GM19099 (cell line): ENCODE data around the gene SHISA9.

Source experiments
- POLR2A ChIP-seq: IDR thresholded peaks from 3 replicates; pipeline ENCODE4 v1.6.1; 2011; ENCODE audit warnings: low read depth; ENCODE audit not compliant: insufficient read length; ENCODE audit errors: extremely low read depth

The SHISA9 gene

DNA sequence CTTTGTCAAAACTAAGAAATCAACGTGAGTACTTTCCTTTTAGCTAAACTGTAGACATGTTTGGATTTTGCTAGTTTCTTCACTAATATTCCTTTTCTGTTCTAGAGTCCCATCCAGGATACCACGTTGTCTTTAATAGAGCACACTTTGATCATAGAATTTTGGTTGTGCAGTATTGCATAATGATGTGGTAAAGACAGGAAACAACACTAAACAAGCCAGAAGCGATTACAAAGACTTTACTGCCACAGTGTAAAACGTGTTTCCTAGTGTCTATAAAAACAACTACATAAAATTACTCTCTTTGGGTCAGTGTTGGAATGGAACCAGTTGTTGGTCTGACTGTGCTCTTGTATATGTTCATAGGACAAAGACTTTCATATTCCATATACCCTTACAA is 19.3 kb downstream of the SHISA9 start:
- no peak for TF ChIP-seq POLR2A

DNA sequence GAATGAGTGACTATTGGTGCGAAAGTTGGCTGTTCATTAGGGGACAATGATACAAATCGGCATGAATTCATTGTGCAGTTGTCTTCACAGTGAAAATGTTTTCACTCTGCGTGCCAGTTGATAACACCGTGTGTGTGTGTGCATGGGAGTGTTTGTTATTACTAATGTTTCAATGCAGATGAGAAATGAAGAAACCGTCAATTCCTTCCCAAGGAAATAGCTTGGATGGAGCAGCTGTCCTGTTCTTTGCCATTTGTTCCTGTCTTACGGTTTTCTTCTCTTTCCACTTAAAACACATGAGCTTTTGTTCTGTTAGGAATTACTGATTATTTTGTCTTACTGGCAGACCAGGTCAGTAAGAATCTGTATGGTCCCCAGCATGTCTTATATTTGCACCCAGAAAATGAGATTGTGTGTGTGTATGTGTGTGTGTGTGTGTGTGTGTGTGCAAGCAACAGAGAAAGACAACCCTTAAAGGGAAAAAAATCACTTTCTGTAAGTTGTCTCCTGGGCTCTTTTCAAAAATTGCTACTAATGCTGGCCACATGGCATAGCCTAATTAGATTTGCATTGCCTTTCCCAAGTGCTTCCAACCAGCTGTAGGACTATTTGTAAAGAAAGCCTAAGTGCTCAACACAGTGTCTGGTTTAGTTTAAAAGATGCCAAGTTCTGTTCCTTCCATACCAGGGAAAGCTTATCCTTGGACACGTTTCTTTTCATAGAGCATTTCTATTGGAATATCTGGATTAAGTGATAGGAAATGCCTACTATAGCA is 23.8 kb downstream of the SHISA9 start:
- no peak for TF ChIP-seq POLR2A

- no peak for TF ChIP-seq POLR2A
These were observed 26.2 kb downstream of the SHISA9 start for GRCh38 chr16:12927591-12927990.

GRCh38 chr16:12930881-12931280 is 29.5 kb downstream of the SHISA9 start:
- TF ChIP-seq POLR2A = no peak

GRCh38 chr16:12936391-12936790 is 35.0 kb downstream of the SHISA9 start:
- no peak for TF ChIP-seq POLR2A

GRCh38 chr16:12941896-12942295 is 40.5 kb downstream of the SHISA9 start:
- TF ChIP-seq POLR2A = no peak

DNA sequence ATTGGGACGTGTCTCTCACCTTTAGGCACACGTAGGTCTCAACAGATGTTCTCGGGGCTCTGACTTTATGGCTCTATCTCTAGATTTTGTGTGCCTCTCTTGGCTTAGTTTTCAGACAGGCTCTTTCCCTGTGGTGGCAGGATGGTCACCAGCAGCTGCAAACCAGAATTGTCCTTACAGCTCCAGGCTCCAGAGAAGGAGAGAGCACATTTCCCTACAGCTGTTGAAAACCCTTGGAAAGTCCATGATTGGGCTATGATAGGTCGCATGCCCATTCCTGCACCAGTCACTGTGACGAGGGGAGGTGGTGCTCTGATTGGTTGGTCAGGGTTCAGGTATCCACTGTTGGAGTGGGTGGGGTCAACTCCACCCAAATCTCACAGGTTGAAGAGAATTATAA is 41.5 kb downstream of the SHISA9 start:
- TF ChIP-seq POLR2A = no peak

DNA sequence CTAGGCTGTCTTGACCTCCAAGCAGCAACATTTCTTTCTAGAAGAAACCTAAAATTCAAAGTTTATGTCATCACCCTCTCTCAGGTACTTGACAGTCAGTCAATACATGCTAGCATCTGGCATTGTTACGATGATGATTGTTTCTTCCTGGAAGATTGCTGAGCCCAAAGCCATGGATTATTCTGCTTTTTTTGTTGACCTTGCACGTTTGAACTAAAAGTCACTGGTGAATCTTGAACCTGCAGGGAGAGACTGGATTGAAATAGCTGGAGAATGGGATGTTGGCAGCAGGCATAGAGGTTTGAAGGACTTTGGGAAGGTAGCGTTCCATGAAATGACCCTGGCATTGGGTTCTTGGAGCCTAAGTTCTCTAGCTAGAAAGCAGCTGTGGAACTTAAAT is 42.9 kb downstream of the SHISA9 start:
- TF ChIP-seq POLR2A = no peak

DNA sequence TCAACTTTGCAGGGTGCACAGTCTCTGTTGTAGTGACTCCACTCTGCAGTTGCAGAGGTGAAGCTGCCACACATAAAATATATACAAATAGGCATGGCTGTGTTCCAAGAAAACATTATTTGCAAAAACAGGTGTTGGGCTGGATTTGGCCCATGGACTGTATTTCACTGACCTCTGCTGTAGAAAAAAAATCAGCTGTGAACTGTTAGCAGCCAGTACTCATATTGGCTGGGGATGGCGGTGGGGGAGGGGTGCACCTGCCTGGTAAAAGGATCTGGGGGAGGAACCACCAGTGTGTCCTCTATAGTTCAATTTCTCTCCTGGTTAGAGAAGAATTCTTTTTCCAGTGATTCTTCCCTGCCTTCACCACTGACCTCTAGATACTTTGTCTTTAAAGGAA is 50.0 kb downstream of the SHISA9 start:
- no peak for TF ChIP-seq POLR2A

DNA sequence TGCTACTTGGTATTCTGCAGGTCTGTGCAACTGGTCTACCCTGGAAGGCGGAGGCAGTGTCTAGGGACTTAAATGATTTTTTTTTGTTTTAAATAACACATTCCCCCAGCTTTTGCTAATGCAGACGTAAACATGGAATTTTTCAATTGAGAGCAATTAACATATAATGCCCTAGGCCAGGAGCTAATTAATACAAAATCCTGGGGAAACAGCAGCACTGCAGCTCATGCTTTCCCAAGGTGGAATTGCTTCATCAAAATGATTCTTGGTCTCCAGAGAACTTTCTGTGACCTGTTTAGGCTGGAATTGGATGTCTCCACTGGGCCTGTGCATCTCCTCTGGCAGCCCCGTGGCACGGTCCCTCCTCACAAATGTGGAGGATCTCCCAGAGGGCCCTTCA is 50.6 kb downstream of the SHISA9 start:
- TF ChIP-seq POLR2A = no peak

- TF ChIP-seq POLR2A = no peak
These were observed 57.0 kb downstream of the SHISA9 start for GRCh38 chr16:12958366-12958765.

DNA sequence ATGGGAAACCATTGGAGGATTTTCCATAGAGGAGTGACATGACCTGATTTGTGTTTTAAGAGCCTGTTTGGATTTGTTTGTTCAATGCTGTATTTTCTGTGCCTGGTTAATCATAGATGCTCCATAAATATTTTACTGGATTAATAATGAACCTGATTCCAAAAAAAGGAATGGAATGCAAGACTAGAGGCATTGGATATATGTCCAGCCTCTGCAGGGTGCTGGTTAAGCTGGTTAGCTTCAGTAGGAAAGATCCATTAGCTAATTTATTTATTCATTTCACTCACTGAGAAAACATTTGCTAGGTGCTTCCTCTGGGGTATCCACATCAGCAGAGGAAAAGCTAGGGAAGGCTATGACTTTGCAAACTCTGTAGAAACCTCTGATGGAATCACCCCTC is 57.7 kb downstream of the SHISA9 start:
- no peak for TF ChIP-seq POLR2A

GRCh38 chr16:12961626-12962025 is 60.2 kb downstream of the SHISA9 start:
- no peak for TF ChIP-seq POLR2A

- TF ChIP-seq POLR2A = no peak
These were observed 63.1 kb downstream of the SHISA9 start for GRCh38 chr16:12964461-12964860.

DNA sequence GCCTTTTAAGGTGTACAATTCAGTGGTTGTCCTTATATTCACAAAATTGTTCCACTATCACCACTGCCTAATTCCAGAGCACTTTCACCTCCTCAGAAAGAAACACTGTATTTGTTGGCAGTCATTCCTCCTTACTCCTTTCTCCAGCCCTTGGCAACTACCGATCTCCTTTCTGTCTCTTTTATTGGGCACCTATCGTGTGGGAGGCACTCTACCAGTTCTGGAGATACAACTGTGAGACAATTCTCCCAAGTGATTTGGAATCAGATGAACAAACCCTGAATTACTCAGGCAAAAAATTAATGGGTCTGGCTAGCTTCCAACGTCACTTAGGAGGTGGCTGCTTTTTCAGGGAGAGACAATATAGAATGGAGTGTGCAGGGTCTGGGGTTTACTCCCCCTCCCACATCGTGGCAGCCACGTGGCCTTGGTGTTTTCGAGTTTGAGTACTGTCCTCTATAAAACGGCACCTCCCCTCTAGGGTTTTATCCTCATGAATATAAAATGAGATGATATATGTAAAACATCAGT is 63.9 kb downstream of the SHISA9 start:
- TF ChIP-seq POLR2A = no peak

DNA sequence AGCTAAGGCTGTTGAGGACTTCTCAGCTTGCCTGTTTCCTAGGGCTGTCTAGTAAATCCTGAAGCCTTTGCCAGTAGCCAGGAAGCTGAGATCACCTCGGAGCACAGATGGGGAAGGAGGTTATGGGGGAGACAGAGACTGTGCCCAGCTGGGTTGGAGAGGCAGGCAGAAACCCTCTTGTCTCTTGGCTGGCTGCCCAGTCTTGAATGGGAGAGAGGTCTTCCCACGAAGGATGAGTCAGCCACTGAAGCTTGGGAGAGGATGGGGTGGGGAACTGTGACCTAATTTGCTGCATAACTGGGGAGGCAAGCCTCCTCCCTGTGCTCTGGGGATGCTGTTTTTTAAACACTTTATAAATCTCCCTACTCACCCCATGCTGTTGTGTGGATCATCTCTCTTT is 69.8 kb downstream of the SHISA9 start:
- no peak for TF ChIP-seq POLR2A

DNA sequence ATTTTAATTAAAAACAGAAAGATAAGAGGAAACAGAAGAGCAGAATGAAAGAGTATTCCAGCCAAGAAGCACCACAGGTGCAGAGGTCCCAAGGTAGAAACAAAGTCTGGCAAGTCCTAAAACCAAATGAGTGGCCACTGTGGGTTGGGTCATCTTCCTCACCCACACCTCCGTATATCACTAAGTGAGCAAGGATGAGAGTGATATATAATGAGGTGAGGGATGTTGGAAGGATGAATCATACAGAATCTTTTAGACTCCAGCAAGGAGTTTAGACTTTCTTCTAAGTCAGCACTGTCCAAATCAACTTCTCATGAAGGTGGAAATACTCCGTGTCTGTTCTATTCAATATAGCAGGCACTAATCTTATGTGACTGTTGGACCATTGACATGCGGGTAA is 70.8 kb downstream of the SHISA9 start:
- TF ChIP-seq POLR2A = no peak

DNA sequence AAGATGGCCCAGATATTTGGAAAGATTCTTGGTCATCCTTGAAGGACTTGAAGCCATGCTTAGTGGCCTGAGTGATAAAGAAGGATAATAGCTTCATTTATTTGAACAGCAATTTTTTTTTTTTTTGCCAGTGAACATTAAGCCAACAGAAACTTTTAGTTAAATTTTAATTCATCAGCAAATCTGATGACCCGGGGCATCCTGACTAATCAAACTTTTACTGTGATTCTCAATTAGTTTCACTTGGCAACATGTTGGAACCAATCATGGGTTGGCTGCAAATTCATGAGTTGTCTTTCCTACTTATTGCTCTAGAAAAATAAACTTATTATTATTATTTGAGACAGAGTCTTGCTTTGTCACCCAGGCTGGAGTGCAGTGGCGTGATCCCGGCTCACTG is 74.4 kb downstream of the SHISA9 start:
- TF ChIP-seq POLR2A = no peak

GRCh38 chr16:12976496-12976895 is 75.1 kb downstream of the SHISA9 start:
- no peak for TF ChIP-seq POLR2A
